Fibroblast of the conjunctiva (primary cell): ENCODE data around the gene CR2.
A peak's percentile ranks its signal among the peaks of the same experiment; 100 is the strongest.
"Not testable (repeated sequence)": the region's sequence is repeated elsewhere in the genome, so short reads cannot be mapped to it uniquely, and the experiment has no call there.

Source experiments
- DNase-seq: peaks from one replicate; pipeline ENCODE4 v3.0.0-alpha.2; 2010; ENCODE audit warnings: low read depth

Gene CR2

DNA sequence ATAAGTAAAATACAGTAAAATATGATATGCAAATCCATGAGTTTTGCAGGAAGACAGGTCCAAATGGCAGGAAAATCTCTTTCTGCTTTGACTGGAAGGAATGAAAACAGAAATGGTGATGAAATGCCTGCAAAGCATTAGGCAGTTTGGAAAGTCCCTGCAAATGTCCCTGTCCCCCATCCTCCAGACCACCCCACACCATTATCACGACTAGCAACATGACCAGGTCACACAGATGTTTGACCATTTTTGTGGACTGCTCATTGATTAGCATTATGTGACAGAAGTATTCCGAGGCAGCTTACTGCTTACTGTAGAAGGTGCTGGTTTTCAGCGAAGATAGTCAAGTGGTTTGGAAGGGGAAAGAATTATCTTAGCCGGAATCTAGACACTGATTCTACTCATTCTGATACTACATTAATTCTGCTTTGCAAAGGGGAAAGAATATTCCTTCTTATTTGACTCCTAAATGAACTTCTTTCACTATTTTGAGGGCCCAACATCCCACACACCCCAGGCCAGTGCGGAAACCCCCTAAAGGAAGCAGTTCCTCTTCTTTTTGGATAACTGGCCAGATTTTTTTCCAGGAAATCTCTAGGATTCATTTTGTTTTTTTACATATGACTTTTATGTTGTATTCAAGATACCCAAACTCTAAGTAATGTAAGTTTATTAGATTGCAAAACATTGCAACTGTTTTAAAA lies 9.5 kb upstream of the CR2 start:
- no peak for DNase-seq

GRCh38 chr1:207453710-207454045 lies 450 bp upstream of the CR2 start:
- DNase-seq, result no peak

GRCh38 chr1:207455183-207455754 lies 1.1 kb downstream of the CR2 start:
- DNase-seq, result no peak

DNA sequence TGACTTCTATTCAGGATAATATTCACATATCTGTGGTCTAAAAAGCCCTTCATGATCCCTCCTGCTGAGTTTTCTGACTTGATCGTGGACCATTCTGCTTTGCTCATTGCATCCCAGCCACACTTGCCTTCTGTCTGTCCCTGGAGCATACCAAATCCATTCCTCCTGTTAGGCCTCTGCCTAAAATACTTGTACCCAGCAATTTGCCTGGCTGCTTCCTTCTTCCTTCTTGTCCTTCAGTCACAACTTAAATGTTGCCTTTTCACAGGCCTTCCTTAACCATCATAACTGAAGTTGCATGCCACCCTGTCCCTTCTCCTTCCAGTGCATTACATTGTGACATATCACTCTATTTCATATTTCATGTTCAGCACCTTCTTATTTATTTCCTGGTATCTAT lies 4.3 kb downstream of the CR2 start:
- DNase-seq, result no peak

DNA sequence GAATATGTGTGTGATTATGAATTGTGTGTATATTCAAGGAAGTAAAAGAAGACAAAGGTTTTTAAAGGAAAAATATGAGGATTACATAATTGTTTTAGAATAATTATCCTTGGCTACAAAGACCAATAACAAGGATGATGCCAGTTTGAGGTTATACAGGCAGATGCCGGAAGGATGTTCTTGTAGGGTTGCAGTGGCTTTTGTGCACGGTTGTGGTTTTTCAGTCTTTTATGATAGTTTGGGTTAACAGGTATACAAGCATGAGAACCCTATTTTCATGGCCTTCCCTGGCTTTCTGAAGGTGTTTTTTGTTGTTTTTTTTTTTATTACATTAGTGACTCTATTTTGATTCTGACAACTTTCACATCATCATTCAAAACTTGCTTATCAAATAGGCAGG lies 4.9 kb downstream of the CR2 start:
- DNase-seq, result no peak

DNA sequence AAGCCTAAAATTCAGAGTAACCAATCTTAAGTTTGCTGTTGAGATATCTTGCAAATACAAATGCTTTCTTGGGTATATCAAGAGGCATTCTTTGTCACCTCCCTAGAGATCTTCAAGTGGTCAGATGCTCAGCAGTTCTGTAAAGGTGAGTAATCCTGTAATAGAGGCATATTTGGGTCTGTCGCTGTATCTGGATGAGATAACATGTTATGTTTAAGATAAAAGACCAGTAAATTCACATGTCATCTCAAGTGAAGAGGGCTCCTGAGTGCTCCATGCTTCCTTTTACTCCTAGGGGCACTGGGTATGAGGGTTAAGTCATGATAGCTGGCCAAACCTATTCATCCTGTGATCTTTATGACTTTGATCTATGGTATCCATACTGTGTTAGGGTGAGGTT lies 7.5 kb downstream of the CR2 start:
- DNase-seq, result no peak

GRCh38 chr1:207462535-207462934 lies 8.4 kb downstream of the CR2 start:
- no peak for DNase-seq

DNA sequence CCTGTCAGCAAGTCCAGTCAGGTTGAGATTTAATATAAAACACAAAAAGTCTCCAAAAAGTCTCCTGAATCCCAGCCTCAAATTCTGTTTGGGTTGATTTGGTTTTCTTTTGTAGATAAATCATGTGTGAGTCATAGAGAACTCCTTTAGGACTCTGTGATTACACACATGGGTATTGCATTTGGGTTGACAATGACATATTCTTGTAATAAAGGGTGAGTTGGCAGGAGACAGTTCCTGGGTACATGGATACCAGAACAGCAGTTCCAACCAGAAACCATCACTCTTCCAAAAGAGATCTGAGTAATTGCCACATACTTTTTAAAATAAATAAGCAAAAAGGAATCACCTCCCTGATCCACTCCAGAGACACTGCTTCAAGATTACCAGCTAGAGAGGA lies 8.9 kb downstream of the CR2 start:
- DNase-seq, result no peak

DNA sequence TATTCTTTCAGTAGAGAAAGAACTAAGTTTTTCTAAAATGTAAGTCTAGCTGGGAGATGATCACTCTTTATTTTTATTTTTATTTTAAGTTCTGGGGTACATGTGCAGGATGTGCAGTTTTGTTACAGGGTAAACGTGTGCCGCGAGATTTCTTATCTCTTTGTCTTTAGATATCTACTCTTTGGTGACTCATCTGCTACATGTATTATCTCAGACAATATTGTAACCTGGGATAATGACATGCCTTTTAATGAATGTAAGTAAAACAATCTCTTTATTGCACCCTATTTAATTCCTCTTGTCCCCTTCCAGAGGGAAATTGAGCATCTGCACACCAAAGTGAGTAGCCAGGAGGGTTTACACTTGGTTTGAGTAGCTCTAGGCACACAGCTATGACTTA lies 9.4 kb downstream of the CR2 start:
- DNase-seq, result no peak

DNA sequence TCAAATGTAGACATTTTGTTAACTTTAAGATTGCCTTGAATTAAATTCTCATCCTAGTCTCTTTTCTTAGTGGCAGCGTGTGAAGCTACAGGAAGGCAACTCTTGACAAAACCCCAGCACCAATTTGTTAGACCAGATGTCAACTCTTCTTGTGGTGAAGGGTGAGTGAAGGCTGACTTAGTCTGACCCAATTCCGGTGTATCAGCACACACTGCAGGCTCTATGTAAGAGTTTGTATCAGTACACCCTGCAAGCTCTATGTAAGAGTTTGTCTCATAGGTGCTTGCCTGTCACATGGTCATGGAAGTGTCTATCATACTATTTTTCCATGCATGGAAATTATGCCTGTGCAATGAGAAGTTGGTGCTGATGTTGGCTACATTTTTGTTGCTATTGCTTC lies 16.8 kb downstream of the CR2 start:
- no peak for DNase-seq

GRCh38 chr1:207474210-207474609 lies 20.1 kb downstream of the CR2 start:
- DNase-seq, result no peak

DNA sequence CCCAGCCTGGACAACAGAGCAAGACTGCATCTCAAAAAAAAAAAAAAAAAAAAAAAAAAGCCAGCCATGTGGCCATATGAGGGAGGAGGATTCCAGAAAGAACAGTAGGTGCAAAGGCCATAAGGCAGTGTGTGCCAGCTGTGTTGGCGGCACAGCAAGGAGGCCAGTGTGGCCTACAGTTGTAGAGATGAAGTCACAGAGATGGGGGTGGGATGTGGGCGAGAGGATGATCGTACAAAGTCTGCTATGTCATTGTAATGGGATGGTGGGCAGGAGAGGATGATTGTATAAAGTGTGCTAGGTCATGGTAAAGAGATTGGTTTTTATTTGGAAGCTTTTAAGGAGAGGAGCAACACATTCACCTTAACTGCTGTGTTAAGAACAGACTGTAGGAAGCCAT lies 32.1 kb downstream of the CR2 start:
- no peak for DNase-seq

GRCh38 chr1:207487636-207488035 lies 33.5 kb downstream of the CR2 start:
- no peak for DNase-seq

DNA sequence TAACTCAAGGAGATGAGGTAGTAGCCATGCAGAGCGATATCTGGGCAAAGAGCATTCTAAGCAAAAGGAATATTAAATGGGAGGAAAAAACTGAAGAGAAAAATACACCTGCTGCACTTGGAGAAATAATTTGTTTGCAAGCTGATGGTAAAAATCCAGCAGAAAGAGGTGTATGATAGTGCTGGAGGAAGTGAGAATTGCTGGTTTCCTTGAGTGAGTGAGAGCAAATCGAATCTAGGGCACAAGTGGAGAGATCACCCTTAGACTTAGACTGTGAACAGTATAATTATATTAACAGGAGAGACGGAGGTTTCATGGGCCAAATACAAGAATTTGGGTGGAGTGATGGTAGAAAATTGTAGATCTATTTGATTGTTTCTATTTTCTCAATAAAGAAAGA lies 39.1 kb downstream of the CR2 start:
- no peak for DNase-seq

DNA sequence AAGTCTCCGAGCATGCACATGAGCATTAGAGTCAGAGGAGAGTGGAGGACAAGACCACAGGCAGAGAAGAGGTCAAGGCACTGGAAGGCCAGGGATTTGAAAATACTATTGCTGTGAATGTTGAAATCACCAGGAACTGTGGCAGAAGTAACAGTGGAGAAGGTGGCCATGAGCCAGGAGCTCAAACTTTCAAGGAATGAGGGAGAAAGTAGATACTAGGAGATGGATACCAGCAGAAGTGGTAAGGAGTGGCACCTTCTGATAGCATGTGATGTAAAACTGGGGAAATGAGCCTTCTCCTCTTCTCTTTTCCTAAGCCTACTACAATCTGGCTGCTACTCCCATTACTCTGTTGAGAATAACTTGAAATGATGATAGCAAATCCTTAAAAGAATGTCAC lies 40.0 kb downstream of the CR2 start:
- DNase-seq, result no peak

DNA sequence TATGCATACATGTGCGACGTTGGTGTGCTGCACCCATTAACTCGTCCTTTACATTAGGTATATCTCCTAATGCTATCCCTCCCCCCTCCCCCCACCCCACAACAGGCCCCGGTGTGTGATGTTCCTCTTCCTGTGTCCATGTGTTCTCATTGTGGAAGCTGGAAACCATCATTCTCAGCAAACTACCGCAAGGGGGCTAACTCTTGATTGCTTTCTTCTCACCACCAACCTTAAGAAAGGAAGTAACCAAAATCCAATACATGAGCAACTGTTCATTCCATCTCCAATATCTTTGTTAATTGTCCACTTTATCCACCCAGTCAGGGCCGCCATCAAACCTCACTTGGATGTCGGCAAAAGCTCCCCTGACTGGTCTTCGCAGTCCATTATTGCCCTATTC lies 41.2 kb downstream of the CR2 start:
- DNase-seq, result not testable (repeated sequence)

GRCh38 chr1:207495801-207496792 lies 42.0 kb downstream of the CR2 start, which contains the start of gene CR1:
Gene CR1 (plus strand): TSS chr1:207496157. CDS start chr1:207496268, 111 bp downstream.
- DNase-seq, result no peak

DNA sequence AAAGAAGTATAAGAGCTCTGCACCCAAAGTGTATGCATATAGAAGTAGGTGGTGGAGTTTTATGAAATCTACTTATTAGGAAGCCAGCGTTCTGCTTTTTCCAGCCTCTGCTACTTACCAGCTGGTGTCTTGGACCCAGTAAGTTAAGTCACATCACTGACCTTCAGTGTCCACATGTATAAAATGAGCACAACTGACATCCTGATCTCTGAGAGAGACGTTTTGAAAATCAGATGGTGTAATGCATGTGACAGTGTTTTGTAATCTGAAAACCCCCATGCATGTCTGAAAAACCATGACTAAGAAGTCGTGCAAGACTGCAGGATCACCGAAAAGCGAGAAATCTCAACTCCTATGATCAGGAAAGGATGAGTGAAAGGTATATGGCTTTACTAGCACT lies 43.8 kb downstream of the CR2 start:
- no peak for DNase-seq

GRCh38 chr1:207499573-207499972 lies 45.4 kb downstream of the CR2 start:
- DNase-seq, result peak; percentile 56

DNA sequence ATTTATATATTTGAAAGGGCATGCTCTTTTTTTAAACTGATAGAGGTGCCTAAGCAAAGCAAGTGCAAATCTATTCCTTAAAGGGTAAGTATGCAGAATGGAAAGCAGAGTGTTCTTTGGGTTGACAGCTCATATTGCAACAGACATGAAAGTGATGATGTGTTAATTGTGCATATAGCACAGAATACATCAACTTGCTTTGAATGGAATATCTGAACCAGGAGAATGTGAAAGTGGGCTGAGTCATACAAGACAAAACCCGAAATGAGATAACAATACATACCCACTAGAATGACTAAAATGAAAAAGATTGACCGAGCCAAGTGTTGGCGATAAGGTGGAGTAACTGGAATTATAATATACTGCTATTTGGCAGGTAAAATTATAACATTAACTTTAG lies 46.2 kb downstream of the CR2 start:
- no peak for DNase-seq

GRCh38 chr1:207501071-207501470 lies 46.9 kb downstream of the CR2 start:
- DNase-seq, result no peak

DNA sequence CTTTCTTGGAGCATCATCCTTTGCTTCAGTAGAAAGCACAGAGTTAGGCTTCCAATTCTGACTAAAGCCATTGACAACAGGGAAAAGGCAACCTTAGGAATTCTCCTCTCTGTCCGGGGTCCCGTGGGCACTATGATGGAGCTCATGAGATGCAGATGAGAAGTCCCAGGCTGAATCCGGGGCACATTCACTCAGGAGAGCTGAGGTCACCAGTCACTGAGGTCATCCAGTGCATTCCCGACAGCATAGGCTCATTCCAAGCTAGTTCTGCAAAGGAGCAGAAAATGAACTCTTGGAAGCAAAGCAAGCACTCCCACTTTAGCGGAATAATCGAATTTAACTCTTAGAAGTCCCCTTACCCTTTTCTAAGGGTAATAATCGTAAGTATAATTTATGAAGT lies 48.6 kb downstream of the CR2 start:
- DNase-seq, result no peak

DNA sequence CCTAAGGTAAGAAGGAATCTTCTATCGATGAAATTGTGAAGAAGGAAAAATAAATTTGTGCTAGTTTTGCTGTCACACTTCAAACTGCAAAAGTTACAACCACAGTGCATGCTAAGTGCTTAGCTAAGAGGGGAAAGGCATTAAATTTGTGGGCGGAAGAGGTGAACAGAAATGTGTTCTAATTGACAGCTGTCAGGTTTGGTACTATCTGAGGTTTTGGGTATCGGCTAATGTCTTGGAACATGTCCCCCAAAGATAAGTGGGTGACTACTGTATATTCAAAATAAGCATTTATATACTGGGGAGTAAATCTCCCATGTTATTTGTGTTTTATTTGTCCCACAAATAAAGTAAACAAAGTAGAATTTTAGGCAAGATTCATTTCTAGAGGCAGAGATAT lies 49.8 kb downstream of the CR2 start:
- no peak for DNase-seq
